ENCODE results near the gene RFTN1. TPM values are rescaled to one million over a fixed set of nuclear protein-coding genes. Genes with fewer than 3 reads are reported as not detected.

RFTN1 gene
- total RNA-seq, 1 donor from 2014 or later: 25.0 TPM

DNA sequence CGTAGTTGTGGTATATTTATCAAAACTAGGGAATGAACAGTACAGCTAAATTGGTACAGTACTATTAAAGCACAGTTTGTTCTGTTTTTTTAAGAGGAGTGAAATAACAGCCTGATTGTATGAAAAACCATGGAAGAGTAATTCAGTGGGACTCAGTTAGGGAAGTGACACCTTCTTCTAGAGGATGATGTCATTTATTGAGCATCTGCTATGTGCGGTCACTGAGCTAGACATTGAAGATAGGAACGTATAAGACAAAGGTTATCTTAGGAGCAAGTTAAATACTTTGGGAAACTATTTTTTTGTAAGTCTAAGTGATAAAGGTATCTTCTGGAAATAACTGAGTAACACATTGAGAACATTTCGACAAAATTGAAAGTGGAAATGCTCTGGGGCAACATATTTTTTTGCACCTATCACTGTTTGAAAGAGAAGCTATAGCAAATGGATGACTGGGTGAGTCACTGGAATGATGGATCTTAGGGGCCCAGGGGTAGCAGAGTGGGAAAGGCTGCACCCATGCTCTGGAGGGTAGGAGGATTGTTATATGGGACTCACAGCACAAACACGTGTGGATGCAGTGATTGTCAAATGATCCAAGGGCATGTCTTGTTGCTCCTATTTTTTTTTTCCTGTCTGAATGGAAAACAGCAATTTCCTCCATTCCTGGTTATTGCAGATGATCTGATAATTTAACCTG lies 205.5 kb downstream of the RFTN1 start:
- ATAC-seq: no peak
- intact Hi-C loops (cut with micrococcal nuclease): no loop called here
- DNase-seq: no peak

DNA sequence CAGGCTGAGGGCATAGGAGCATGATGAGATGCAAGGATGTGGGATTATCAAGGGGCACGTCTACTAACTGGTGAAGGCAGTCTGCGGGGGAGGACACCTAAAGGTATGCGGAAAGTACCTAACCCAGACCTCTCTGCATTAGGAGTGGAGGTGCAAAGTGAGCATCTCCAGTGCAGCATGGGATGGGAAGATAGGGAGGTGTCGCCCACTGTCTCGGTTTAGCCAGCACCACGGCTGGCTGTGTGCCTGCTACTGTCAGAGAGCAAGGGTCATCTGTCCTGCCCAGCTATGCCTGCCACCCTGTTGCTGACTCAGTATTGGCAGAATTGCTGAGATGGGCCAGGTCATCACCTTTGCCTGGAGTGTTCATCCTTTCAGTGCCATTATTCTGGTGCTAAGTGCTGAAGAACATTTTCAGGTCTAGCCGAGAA lies 208.4 kb downstream of the RFTN1 start:
- intact Hi-C loops (cut with micrococcal nuclease): no loop called here
- ATAC-seq: peak; percentile 31
- no peak for DNase-seq

DNA sequence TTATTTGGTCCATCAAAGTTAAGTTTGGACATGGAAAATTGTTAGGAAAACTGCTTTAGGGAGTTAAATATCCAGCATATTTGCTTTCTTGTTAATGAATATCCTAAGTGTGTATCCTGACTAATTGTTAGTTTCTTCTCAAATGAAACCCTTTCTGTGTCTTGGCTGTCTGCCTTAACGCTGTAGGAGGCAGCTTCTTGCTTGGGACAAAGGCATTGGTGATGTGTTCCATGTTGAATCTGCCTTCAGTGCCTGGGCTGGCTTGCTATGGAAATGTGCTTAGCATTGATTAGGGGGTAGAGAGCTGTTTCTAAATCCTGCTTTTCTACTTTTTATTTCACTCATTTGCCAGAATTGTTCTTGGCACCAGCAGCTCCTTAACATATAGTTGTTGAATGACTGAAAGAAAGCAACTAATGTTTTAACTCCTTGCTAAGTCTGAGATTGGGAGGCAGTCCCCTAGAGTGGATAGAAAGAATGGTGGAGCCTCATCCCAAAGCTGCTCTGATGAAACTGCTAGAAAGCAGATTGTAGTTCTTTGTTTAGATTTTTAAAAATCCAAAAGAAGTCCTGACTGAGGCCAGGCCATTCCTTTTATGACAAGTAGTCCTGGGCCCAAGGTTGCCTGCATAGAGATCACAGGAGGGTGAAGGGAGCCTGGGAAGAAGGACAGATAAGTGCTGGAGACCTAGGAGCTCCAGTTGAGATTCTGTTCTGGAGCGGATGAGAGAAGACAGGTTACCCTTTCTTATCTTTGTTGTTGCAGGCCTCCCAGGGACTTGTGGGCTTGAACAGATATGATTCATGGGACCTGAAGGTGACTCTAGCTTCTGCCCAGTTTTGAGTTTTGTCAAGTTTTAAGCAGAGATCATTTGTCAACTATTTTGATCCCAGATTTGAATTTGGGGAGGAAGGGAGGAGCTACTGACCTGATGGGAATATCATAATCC lies 209.2 kb downstream of the RFTN1 start:
- ATAC-seq (no peak), DNase-seq (no peak)
- intact Hi-C loops (cut with micrococcal nuclease): no loop called here

DNA sequence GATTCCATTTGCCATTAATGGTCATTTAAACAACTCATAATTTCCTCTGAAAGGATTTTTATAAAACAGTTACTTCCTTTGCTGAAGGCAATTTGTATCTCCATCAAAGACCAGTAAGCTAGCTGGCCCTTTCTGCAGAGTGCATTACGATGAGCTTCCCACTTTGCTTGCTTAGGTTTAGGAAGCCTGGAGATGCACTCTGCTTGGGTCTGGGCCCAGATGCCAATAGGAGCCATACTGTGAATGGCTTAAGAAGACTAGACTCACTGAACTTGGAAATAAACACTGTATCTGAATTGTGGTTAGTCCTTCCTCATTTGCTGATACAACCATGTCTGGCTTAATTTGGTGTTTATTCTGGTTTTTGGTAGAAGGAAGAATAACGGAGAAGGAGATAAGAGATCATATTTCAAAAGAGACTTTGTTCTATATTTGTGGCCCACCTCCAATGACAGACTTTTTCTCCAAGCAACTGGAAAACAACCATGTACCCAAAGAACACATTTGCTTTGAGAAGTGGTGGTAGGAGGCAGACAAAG lies 210.4 kb downstream of the RFTN1 start:
- ATAC-seq: no peak
- intact Hi-C loops (cut with micrococcal nuclease): no loop called here
- no peak for DNase-seq

DNA sequence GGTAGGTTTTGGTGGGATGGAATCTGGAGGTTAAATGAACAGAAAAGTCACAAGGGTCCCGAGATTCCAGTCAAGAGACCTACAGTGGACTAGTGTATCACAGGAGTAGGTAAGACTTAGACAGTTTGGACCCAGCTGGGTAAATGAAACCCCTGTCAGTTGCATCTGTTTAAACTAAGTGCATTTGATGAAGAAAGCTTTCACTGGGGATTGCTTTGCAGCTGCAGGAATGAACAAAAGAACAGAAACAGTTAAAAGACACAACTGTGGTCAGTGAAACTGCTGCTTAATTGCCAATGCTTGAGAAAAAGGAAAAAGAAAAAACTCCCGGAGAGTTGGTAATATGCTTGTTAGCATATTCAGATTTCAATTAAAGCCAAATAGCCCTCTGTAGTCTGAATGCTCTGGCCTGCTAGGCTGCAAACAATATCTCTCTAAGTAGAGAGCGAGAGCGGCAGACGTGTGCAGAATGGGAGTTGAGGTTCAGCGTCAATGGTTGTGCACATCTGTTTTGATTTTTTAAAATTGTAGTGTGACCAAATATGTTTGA lies 211.3 kb downstream of the RFTN1 start:
- intact Hi-C loops (cut with micrococcal nuclease): no loop called here
- ATAC-seq (no peak), DNase-seq (no peak)

DNA sequence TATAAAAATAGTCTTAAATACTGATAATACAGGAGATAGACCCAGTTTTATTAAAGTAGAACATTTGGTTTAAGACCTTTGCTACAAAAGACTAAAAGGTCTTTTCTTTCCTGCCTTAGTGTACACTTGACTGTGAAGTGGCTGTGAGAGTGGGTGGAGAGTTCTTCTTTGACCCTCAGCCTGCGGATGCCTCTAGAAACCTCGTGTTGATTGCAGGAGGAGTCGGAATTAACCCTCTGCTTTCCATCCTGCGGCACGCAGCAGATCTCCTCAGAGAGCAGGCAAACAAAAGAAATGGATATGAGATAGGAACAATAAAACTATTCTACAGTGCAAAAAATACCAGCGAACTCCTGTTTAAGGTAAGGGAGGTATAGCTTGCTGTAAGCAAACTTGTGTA lies 212.0 kb downstream of the RFTN1 start:
- ATAC-seq: no peak

DNA sequence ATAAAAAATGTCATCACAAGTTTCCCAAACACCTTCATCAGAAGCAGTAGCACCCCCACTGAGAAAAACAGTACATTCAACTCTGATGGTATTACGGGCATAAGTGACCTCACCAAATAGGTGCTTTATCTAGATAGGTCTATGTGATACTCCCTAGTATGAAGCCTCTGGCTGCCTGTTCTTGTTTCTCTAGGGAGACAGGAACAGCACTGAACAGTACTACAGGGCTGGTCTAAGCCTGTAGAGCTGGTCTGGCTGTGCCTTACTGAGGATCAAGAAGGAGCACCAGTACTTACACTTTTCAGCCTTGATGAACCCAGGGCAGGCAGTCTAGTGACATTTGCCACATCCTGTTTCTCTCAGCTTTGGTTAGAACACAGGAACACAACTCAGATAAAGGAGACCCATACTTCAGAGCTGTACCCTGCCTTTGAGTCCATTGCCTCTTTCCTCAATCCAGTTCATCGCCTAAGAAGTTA lies 212.6 kb downstream of the RFTN1 start:
- intact Hi-C loops (cut with micrococcal nuclease): no loop called here
- DNase-seq: no peak
- peak; percentile 34 for ATAC-seq

More for the DNA sequence above, 212.0 kb downstream of the RFTN1 start:
- DNase-seq: no peak
- intact Hi-C loops (cut with micrococcal nuclease): no loop called here

DNA sequence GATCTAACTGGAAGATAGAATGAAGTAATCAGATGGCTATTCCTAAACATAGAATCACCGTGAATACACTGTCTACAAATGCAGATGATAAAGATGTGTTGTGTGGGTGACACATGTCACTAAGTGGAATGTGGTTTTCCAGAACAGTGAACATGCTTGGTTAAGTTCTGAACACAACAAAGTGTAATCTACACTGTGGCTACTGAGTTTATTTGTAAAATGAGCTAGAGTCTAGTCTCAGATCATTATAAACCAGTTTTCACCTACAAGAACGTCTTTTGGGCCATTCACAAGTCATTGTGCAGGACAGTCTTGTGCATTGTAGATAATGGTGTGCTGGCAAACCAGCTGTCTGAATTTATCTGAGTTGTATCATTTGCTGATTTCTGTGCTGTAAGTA lies 213.2 kb downstream of the RFTN1 start:
- intact Hi-C loops (cut with micrococcal nuclease): no loop called here
- ATAC-seq (no peak), DNase-seq (no peak)

DNA sequence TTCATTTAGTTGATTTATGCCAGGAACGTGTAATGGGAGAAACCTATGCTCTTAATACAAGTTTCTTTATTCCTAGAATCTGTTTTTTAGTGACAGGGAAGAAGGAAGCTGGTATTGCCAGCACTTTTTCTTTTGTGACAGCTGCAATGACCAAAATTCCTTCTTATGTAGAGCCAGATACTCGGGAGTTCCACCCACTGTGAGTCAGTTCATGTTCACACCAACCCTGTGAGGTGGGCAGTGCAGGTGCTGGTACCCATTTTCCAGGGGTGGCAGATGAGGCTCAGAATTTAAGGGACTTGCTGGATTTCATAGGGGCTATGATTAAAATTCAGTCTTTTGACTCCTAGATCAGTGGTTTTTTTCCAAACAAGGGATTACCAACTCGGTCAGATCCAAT lies 213.8 kb downstream of the RFTN1 start:
- DNase-seq (no peak), ATAC-seq (no peak)
- intact Hi-C loops (cut with micrococcal nuclease): loop anchor here (10.0 kb wide), 1 partner anchor 225 kb away; no protein-coding TSS in a partner anchor

DNA sequence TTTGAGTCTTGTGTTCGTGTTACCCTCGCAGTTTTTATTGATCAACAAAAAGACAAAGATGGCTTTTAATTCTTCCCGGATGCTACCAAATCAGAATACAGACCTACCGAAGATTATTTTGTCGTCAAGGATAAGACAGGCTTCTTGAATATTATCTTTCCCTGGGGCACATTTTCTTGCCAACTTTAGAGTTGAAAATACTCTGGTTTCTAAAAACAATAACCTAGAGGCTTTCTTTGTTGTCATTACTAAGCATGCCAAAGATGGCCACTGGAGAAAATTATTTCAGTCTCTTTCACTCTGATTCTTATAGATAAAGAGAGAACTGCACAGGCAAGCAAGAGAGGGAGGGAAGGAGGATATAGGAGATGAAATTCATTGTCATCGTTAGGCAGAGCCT lies 214.6 kb downstream of the RFTN1 start:
- intact Hi-C loops (cut with micrococcal nuclease): loop anchor here (10.0 kb wide), 1 partner anchor 226 kb away; no protein-coding TSS in a partner anchor
- DNase-seq: no peak
- ATAC-seq: no peak

DNA sequence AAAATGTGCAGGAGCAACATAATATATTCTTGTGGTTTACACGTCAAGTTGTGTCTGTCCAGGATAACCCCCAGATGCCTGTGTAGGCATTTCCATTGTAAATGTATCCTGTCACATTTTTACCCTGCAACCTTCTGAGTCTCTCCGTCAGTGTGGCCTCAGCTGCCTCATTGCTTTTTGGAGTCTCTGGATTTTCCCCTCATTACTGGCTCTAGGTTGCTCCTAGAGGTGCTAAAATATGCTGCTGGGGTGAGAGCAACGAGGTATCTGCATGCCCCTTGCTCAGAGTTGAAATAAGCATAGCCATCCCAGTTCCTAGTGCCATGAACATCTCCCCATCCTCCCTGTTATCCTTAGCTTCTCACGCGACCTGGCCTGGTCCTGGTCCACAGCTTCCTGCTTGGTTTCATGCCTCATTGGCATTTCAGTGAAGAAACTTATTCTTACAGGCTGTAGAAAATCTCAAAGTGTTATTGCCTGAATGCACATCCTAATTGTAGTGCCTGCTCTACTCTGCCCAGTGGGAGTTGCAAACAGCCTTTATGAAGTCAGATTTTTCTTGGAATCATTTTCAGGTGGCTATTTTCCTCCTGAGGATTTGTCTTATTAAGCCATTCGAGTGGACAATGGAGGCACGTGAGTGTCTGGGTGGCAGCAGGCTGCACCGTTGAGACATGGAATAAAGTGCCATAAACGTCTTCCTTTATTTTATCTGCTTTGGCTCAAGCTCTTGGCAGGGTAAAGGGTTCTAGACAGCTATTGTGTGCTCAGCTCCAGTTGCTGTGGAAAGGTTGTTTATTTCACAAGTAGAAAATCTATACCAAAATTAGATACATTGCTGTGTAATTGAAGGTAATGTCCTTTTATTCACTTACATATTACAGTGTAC lies 215.3 kb downstream of the RFTN1 start:
- DNase-seq (no peak), ATAC-seq (peak; percentile 78)
- intact Hi-C loops (cut with micrococcal nuclease): loop anchor here (10.0 kb wide), 1 partner anchor 227 kb away; no protein-coding TSS in a partner anchor

DNA sequence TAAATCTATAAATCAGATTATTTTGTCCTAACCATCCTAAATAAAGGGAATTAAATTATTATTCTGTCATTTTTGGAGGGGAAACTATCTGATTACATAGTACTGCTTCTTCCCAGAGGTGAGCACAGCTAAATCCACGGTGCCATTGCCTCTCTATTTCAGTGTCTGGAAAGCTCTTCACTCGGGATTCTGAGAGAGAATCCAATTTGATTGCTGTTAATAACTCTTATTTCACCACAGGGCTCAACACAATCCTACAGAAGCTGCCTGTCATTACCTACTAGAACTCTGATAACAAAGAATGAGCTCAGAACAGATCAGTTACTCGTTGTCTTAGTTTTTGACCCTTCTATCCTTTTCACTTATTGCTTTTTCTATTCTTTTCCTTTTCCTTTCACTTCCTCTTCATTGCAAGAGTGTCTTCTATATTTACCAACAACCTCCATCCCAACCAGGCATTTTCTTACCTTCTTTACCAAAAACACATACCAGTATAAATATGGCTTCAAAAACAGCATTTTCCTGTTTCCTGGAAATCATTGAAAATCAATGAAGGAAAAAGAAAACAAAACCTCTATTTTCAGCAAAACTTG lies 218.1 kb downstream of the RFTN1 start:
- intact Hi-C loops (cut with micrococcal nuclease): loop anchor here (10.0 kb wide), 1 partner anchor 229 kb away; no protein-coding TSS in a partner anchor
- ATAC-seq: peak; percentile 57
- no peak for DNase-seq

DNA sequence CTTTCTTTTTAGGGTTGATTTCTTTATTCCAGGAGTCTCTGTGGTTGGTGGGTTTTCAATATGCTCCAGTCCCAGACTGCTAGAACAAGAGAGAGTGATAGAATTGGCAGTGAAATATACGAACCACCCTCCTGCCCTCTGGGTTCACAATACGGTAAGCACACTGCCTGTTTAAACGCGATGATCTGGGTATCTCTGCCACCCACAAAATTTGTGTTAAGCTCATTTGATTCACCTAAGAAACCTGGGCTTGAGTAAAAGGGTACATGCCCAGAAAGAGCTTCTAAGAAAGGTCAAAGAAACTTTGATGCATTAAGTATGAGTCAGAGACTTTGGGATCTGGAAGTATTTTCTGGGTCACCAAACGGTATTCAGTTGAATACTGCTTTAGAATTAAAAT lies 218.7 kb downstream of the RFTN1 start:
- no peak for ATAC-seq
- DNase-seq: no peak
- intact Hi-C loops (cut with micrococcal nuclease): loop anchor here (5.0 to 10.0 kb wide), 2 partner anchors 230 to 257 kb away; no protein-coding TSS in a partner anchor

DNA sequence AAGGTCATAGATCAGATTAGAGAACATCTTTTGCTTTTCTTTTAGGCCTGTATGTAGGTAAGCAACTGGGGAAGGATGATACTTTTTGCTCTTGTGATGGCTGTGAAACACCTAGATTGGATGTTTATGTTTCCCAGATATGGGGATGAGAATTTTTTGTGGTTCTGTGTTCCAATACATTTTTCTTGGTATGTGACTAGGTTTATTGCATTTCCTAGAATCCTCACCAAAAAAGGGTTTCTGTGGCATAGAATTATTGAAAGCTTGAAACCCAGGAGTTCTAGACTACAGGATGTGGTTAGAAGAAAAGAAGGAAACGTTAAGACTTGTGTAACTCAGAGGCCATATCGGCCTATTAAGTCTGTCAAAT lies 222.7 kb downstream of the RFTN1 start:
- no peak for ATAC-seq
- intact Hi-C loops (cut with micrococcal nuclease): loop anchor here (5.0 to 10.0 kb wide), 2 partner anchors 234 to 261 kb away; no protein-coding TSS in a partner anchor
- no peak for DNase-seq

DNA sequence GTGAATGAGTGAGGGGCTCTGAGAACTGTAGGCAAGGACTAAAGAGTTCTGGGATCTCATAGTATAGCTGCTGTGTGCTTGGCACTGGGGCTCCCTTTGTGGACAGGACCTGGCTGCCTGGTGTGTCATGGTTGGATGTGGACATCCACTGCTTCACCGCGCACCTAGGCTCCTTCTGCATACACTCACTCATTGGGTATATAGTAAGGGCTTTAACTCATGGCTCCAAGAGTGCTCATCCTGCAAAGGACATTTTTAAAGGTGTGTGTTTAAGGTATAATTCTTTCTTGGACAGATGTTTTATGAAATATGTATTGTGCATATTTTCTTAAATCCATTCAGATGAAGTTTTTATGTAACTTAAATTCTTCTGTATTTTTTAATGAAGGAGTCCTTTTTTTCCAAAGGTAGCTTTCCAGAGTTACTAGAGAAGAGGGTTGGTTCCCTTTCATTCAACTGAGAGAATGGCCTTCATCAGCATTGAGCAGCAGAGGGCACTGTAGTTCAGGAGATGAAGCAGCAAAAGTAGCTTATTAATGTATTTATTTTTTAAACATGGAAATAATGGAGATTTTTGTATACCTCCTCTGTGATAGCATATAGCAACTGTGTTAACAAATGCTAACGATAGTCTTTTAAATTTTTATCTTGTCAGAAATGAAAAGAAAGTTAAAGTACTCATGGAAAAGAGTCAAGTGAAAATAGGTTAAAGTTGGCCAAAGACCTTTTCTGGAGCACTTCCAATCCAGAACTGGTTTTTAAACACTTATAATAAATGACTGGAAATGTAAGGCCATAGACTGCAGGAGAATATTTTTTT lies 223.3 kb downstream of the RFTN1 start:
- intact Hi-C loops (cut with micrococcal nuclease): loop anchor here (5.0 to 10.0 kb wide), 2 partner anchors 235 to 262 kb away; no protein-coding TSS in a partner anchor
- DNase-seq: no peak
- no peak for ATAC-seq

DNA sequence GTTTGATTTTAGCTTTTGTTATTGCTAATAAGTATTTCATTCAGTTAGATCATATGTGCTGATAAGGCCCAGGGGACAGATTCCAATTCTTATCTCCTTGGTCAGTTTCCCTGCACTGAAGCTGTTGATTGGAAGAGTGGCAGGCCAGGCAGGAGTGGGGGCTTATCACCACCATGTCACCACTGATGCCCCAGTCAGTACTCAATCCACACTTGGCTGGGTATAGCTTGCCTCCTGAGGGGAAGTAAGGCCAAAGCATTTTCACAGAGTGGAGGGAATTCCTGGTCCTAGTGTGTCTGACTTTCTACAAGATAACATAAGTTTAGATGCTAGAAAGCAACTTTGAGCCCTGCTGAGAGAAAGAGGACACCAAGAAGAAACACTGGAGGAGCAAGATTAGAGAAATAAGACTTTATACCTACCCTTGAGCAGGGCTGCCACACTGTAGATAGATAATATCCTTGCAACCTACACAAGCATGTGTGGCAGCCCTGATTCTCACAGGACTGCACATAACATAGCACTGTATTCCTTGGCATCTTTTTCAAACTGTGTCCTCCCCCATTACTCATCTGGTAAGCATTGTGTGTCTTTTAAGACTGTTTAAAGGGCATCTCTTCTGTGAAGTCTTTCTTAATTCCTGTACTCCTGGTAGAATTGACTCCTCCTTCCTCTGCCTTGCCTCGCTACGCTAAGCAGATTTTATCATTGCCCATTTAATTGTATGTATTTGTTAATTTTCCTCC lies 224.2 kb downstream of the RFTN1 start:
- ATAC-seq (peak; percentile 82), DNase-seq (no peak)
- intact Hi-C loops (cut with micrococcal nuclease): no loop called here

All from left ventricle myocardium superior (tissue), 1 donor.